GM12878 (cell line): ENCODE results near the gene ADAMTS6. TPM values are rescaled to one million over a fixed set of nuclear protein-coding genes. Genes with fewer than 3 reads are reported as not detected.
A peak's percentile ranks its signal among the peaks of the same experiment; 100 is the strongest.

Experiments
- ATAC-seq: fragments of 200-7000 bp; cut with Tn5 transposase; 3 replicates; pipeline ENCODE4 v1.9.1; 2020; ENCODE audit warnings: mild to moderate bottlenecking, moderate library complexity
- BruUV-seq: library from RNA; stranded (reverse); fragments of 400-500 nt; replicated peaks from 2 replicates; lab custom pipeline; 2021; lab: Mats Ljungman, UMichigan
- CTCF ChIA-PET: fragments of 300-600 bp; sonication (Branson Sonifier 250); formaldehyde crosslinking; extraction: SDS; loops from one replicate; lab custom pipeline; 2021; ENCODE audit warnings: inconsistent platforms; lab: Yijun Ruan, JAX
- POLR2A ChIA-PET: fragments of 350-600 bp; formaldehyde crosslinking; extraction: SDS; loops from one replicate; lab custom pipeline; 2021; ENCODE audit warnings: inconsistent platforms; lab: Charles Lee
- RAD21 ChIA-PET: fragments of 300-600 bp; sonication (Branson Sonifier 250); formaldehyde crosslinking; loops from one replicate; lab custom pipeline; 2023; ENCODE audit warnings: antibody characterized with exemption; ENCODE audit not compliant: unreplicated experiment; lab: Charles Lee
- SMC1A ChIA-PET: fragments of 300-600 bp; sonication (Branson Sonifier 250); formaldehyde crosslinking; loops from one replicate; lab custom pipeline; 2023; ENCODE audit not compliant: unreplicated experiment, uncharacterized antibody; lab: Charles Lee
- DNase-seq: peaks from one replicate; pipeline ENCODE4 v3.0.0-alpha.2; 2011; ENCODE audit warnings: low read depth, low spot score
- FAIRE-seq: peaks from 3 replicates; lab custom pipeline; 2011; peaks lifted over from hg19 to GRCh38; lab: Jason Lieb, UNC
- H2AFZ ChIP-seq: 2 replicates; pipeline ENCODE4 v1.6.0; 2011; ENCODE audit warnings: low read depth, low read length, control low read depth; ENCODE audit not compliant: control insufficient read depth
- H3K27ac ChIP-seq: 2 replicates; pipeline ENCODE4 v1.5.1; 2011; ENCODE audit warnings: control low read depth; ENCODE audit not compliant: control insufficient read depth, insufficient read depth
- H3K27me3 ChIP-seq, 2 experiments: replicated peaks in 1 of 2; 2 replicates each; pipeline versions ENCODE4 v1.6.0 to v1.6.1; 2011; ENCODE audit warnings: low read length in 1 of 2; ENCODE audit not compliant: control insufficient read depth in 2 of 2, insufficient read depth in 2 of 2
- H3K36me3 ChIP-seq, 2 experiments: 2 replicates each; pipeline ENCODE4 v1.5.1; 2011; ENCODE audit warnings: low read length in 1 of 2; ENCODE audit not compliant: control insufficient read depth in 2 of 2, insufficient read depth in 2 of 2
- H3K4me1 ChIP-seq: 2 replicates; pipeline ENCODE4 v1.6.1; 2011; ENCODE audit warnings: mild to moderate bottlenecking, low read length, moderate library complexity, mixed read lengths; ENCODE audit not compliant: control insufficient read depth, insufficient read depth
- H3K4me2 ChIP-seq: 2 replicates; pipeline ENCODE4 v1.6.0; 2011; ENCODE audit warnings: control low read depth; ENCODE audit not compliant: control insufficient read depth, insufficient read depth
- H3K4me3 ChIP-seq: fragments of 200-600 bp; sonication (generic); 2 replicates; pipeline ENCODE4 v1.5.1; 2016
- H3K79me2 ChIP-seq: 2 replicates; pipeline ENCODE4 v1.6.0; 2011; ENCODE audit warnings: low read length; ENCODE audit not compliant: control insufficient read depth, insufficient read depth
- H3K9ac ChIP-seq: 2 replicates; pipeline ENCODE4 v1.8.0; 2011; ENCODE audit warnings: low read length, control low read depth, mixed read lengths; ENCODE audit not compliant: control insufficient read depth, insufficient read depth
- H3K9me3 ChIP-seq: replicated peaks from 3 replicates; pipeline ENCODE4 v1.5.1; 2011; ENCODE audit warnings: mild to moderate bottlenecking, low read length; ENCODE audit not compliant: control insufficient read depth, insufficient read depth
- H4K20me1 ChIP-seq: 2 replicates; pipeline ENCODE4 v1.6.0; 2011; ENCODE audit not compliant: control insufficient read depth, insufficient read depth
- ASH2L ChIP-seq: fragments of 300-600, 200-600 bp; sonication (generic); IDR thresholded peaks from 2 replicates; pipeline ENCODE4 v1.6.1; 2017; ENCODE audit warnings: low read depth, mild to moderate bottlenecking, borderline replicate concordance
- BHLHE40 ChIP-seq, 2 experiments: fragments of 450-650 bp in 1 of 2; IDR thresholded peaks; 2 replicates each; pipeline ENCODE4 v1.6.1; 2011 to 2017; ENCODE audit warnings: low read depth in 2 of 2, borderline replicate concordance in 1 of 2, improper control_type of control experiment in 1 of 2, low read length in 1 of 2, mild to moderate bottlenecking in 1 of 2
- CEBPB ChIP-seq, 2 experiments: fragments of 150-350 bp in 1 of 2; IDR thresholded peaks; 2 replicates each; pipeline ENCODE4 v1.6.1; 2012 to 2014; ENCODE audit warnings: low read depth in 2 of 2, low read length in 2 of 2, borderline replicate concordance in 1 of 2, inconsistent platforms in 1 of 2
- CHD2 ChIP-seq: IDR thresholded peaks from 2 replicates; pipeline ENCODE4 v1.6.1; 2011; ENCODE audit warnings: low read depth, low read length, improper control_type of control experiment, borderline replicate concordance
- EED ChIP-seq: sonication (generic); IDR thresholded peaks from 2 replicates; pipeline ENCODE4 v1.6.1; 2016; ENCODE audit warnings: antibody characterized with exemption, low read depth
- FOS ChIP-seq: IDR thresholded peaks from 3 replicates; pipeline ENCODE4 v1.6.1; 2011; ENCODE audit warnings: borderline replicate concordance; ENCODE audit not compliant: insufficient read length; ENCODE audit errors: extremely low read depth
- IKZF1 ChIP-seq: fragments of 450-650 bp; conservative IDR thresholded peaks from 2 replicates; pipeline ENCODE4 v1.6.1; 2017; ENCODE audit warnings: antibody characterized with exemption, mild to moderate bottlenecking
- IKZF2 ChIP-seq, 2 experiments: fragments of 450-650 bp; IDR thresholded peaks; 2 replicates each; pipeline ENCODE4 v1.6.1; 2017; ENCODE audit warnings: mild to moderate bottlenecking in 2 of 2, moderate library complexity in 2 of 2
- MTA3 ChIP-seq: IDR thresholded peaks from 2 replicates; pipeline ENCODE4 v1.6.1; 2012; ENCODE audit warnings: low read length, inconsistent platforms, borderline replicate concordance
- MXI1 ChIP-seq: fragments of 150-350 bp; IDR thresholded peaks from 2 replicates; pipeline ENCODE4 v1.6.1; 2011; ENCODE audit warnings: low read depth, mild to moderate bottlenecking, inconsistent platforms, low read length, improper control_type of control experiment
- NFIC ChIP-seq: IDR thresholded peaks from 2 replicates; pipeline ENCODE4 v1.6.1; 2012; ENCODE audit warnings: low read depth, mild to moderate bottlenecking, inconsistent platforms, low read length, moderate library complexity
- RB1 ChIP-seq: fragments of 450-650 bp; formaldehyde crosslinking; IDR thresholded peaks from 2 replicates; pipeline ENCODE4 v1.6.1; 2017; ENCODE audit warnings: mild to moderate bottlenecking, borderline replicate concordance
- RBBP5 ChIP-seq: fragments of 200-600 bp; sonication (generic); conservative IDR thresholded peaks from 2 replicates; pipeline ENCODE4 v1.6.1; 2016
- SPI1 ChIP-seq: IDR thresholded peaks from 2 replicates; pipeline ENCODE4 v1.6.1; 2011; ENCODE audit warnings: low read depth, mild to moderate bottlenecking, low read length, moderate library complexity, borderline replicate concordance; ENCODE audit not compliant: insufficient read depth
- SUPT20H ChIP-seq: IDR thresholded peaks from 2 replicates; pipeline ENCODE4 v1.6.1; 2011; ENCODE audit warnings: low read depth, mild to moderate bottlenecking, low read length, moderate library complexity, borderline replicate concordance; ENCODE audit not compliant: control insufficient read depth
- SUZ12 ChIP-seq: fragments of 200-600 bp; sonication (generic); IDR thresholded peaks from one replicate; pipeline ENCODE4 v1.6.1; 2018; ENCODE audit warnings: antibody characterized with exemption, mild to moderate bottlenecking; ENCODE audit not compliant: unreplicated experiment
- WRNIP1 ChIP-seq: IDR thresholded peaks from 2 replicates; pipeline ENCODE4 v1.6.1; 2011; ENCODE audit warnings: low read depth, low read length, improper control_type of control experiment, borderline replicate concordance
- ZNF274 ChIP-seq: IDR thresholded peaks from one replicate; pipeline ENCODE4 v1.8.0; 2011; ENCODE audit not compliant: insufficient read length, insufficient read depth
- ZNF622 ChIP-seq: fragments of 450-650 bp; IDR thresholded peaks from 2 replicates; pipeline ENCODE4 v1.6.1; 2017; ENCODE audit warnings: mild to moderate bottlenecking, inconsistent platforms
- ZZZ3 ChIP-seq: IDR thresholded peaks from 2 replicates; pipeline ENCODE4 v1.6.1; 2011; ENCODE audit warnings: low read depth; ENCODE audit not compliant: control insufficient read depth, insufficient read length
- WGBS: methylation state at CpG from one replicate; pipeline ENCODE4 v1.1.6; 2016; ENCODE audit warnings: low lambda C conversion rate; ENCODE audit not compliant: insufficient replicate concordance, insufficient coverage; ENCODE audit errors: missing lambda C conversion rate; 5-methylcytosine and 5-hydroxymethylcytosine counted together
- in situ Hi-C: fragments of 300-500 bp; cut with MboI; formaldehyde crosslinking; loops from 9 replicates; pipeline ENCODE4 v1.14.3; 2018; ENCODE audit warnings: mixed read lengths
- intact Hi-C: fragments of 100-400 bp; cut with micrococcal nuclease; formaldehyde crosslinking; loops from one replicate; pipeline ENCODE4 v1.14.2; 2022; ENCODE audit not compliant: unreplicated experiment
- polyA plus RNA-seq, 11 experiments: library from polyadenylated mRNA; depleted of rRNA in 4 of 11; unstranded in 6 of 11; stranded (reverse) in 5 of 11; fragments of >200 nt; fragmentation: Nextera tagmentation in 4 of 11; fragmentation: Illumina TruSeq in 1 of 11; extraction: Ambion mirVana in 4 of 11; extraction: Trizol in 1 of 11; gene quantifications; 1 replicate in 1 of 11; 2 replicates in 10 of 11; pipeline versions ENCODE4 v1.2.1 to v1.2.3, GENCODE V29; 2011 to 2016; ENCODE audit warnings: inconsistent platforms in 2 of 11, missing spikeins in 2 of 11, low read depth in 1 of 11
- total RNA-seq, 4 experiments: library from RNA; depleted of rRNA in 3 of 4; stranded (reverse); fragments of >200 nt in 3 of 4; fragmentation: Illumina TruSeq in 1 of 4; extraction: Trizol in 1 of 4; gene quantifications; 2 replicates each; pipeline versions ENCODE4 v1.2.1 to v1.2.3, GENCODE V29; 2013 to 2021
- TF ChIP-seq, protein P1 (sequence below): fragments of 450-650 bp; conservative IDR thresholded peaks from 2 replicates; pipeline ENCODE4 v1.6.1; 2017; ENCODE audit warnings: mild to moderate bottlenecking, moderate library complexity

Gene ADAMTS6
- total and polyA plus RNA-seq, 10 of the 15 experiments (the other 5 are each of a cell fraction or from before 2014, with no cell fraction given), result 1.1 to 12.3 (median 6.5) TPM

DNA sequence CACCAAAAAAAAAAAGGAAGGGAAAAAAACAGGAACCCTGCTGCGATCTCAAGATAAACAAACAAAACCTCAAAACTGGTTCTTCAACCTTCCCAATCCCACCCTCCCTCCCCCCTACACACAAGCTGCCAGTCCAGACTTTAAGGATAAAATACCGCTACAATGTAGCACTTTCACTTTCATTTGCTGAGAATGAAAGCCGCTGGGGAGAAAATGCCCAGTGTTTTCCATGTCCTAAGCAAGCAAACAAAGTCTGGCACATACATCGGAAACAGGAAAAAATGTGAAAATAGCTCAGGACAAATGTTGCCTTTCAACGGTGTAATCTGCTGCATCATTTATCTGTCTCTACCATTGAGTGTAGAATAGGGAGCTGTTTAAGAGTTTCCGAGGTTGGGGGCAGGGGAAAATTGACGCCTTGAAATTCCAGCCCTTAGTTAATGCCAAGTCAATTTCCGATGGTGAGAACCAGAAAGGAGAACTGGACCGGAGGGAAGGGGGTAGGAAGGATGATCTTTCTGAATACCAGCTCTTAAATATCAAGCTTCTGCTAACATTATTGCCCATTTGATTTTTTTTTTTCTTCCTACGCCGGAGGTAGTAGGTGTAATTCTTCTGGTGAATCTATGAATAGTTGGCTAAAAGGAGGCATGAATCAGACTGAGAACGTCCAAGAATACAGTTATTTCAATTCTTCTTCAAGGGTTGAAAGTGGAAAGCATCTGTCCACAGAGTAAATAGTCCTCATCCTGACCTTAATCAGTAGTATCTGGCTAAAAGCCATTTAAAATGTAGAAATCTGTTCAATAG, 1.2 kb upstream of the ADAMTS6 start:
- no TSS peak for BruUV-seq
- H3K9me3 ChIP-seq, result no peaks in the 10 kb centered on the region
- peak overlapping the region; percentile 78 for H3K27ac ChIP-seq
- under 1% methylated on average over 12 of the region's 12 CpGs for WGBS
- H3K4me1 ChIP-seq, result peaks cover 4% of the 10 kb centered on the region; the same call in 1 of the 2 replicates
- H3K4me2 ChIP-seq, result peak overlapping the region; percentile 99
- FAIRE-seq (peak; percentile 31), ATAC-seq (peak; percentile 21), DNase-seq (peak; percentile 17)
- H3K9ac ChIP-seq, result peak overlapping the region; percentile 74
- RAD21 ChIA-PET, result interaction anchor here (0.6 to 7.7 kb wide), 64 partner anchors 8 to 1305 kb away, joined by 3 to 168 read pairs (median 4); partner anchors contain the start of genes CENPK, NLN, PPWD1 and SGTB
- peak overlapping the region; percentile 79 for H3K4me3 ChIP-seq
- in situ Hi-C loops, result loop anchor here (5.0 to 10.0 kb wide), 3 partner anchors 511 to 848 kb away; no protein-coding TSS in a partner anchor
- intact Hi-C loops, result loop anchor here (1.0 to 10.0 kb wide), 9 partner anchors 58 to 848 kb away; no protein-coding TSS in a partner anchor
- 0 out of 2 replicates have a peak, but pooled peaks have one; percentile 48 for TF ChIP-seq MTA3
- no peak for TF ChIP-seq RB1
- TF ChIP-seq SUZ12, result no peak
- no peak for TF ChIP-seq CEBPB (IDR thresholded peaks at IDR 0.05; ENCODE audit: borderline replicate concordance in 1 of 2, low read depth in 2 of 2, low read length in 2 of 2)
- no peak for TF ChIP-seq CHD2
- TF ChIP-seq ZNF274, result no peak
- no peak for TF ChIP-seq SPI1
- TF ChIP-seq ZZZ3, result no peak
- TF ChIP-seq FOS, result no peak
- peak; percentile 98 for TF ChIP-seq RBBP5
- TF ChIP-seq WRNIP1, result no peak
- peak; percentile 99 for TF ChIP-seq ASH2L
- TF ChIP-seq EED, result peak; percentile 47; the same call in 1 of the 2 replicates
- TF ChIP-seq BHLHE40 (IDR thresholded peaks at IDR 0.05; ENCODE audit: borderline replicate concordance in 1 of 2, low read depth in 2 of 2, low read length in 1 of 2), result no peak
- TF ChIP-seq, protein P1, sequence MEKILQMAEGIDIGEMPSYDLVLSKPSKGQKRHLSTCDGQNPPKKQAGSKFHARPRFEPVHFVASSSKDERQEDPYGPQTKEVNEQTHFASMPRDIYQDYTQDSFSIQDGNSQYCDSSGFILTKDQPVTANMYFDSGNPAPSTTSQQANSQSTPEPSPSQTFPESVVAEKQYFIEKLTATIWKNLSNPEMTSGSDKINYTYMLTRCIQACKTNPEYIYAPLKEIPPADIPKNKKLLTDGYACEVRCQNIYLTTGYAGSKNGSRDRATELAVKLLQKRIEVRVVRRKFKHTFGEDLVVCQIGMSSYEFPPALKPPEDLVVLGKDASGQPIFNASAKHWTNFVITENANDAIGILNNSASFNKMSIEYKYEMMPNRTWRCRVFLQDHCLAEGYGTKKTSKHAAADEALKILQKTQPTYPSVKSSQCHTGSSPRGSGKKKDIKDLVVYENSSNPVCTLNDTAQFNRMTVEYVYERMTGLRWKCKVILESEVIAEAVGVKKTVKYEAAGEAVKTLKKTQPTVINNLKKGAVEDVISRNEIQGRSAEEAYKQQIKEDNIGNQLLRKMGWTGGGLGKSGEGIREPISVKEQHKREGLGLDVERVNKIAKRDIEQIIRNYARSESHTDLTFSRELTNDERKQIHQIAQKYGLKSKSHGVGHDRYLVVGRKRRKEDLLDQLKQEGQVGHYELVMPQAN, result no peak
- TF ChIP-seq MXI1, result no peak
- TF ChIP-seq SUPT20H, result no peak
- peak; percentile 52; the same call in 1 of the 2 replicates for TF ChIP-seq IKZF1
- TF ChIP-seq IKZF2 (IDR thresholded peaks at IDR 0.05), result peak; percentile 36 to 39; a peak in 2 of 4 replicates
- TF ChIP-seq NFIC, result peak; percentile 66
- TF ChIP-seq ZNF622, result no peak
- no peaks in the 10 kb centered on the region for H3K36me3 ChIP-seq
- H4K20me1 ChIP-seq, result no peaks in the 10 kb centered on the region
- no peaks in the 10 kb centered on the region for H3K27me3 ChIP-seq
- peaks cover 1% of the 10 kb centered on the region; the same call in 1 of the 2 replicates for H3K79me2 ChIP-seq
- POLR2A ChIA-PET, result interaction anchor here (0.8 to 2.1 kb wide), 12 partner anchors 288 to 671 kb away, joined by 3 to 7 read pairs (median 4); no protein-coding TSS in a partner anchor
- SMC1A ChIA-PET, result interaction anchor here (0.6 to 7.1 kb wide), 68 partner anchors 10 to 888 kb away, joined by 3 to 154 read pairs (median 4); partner anchors contain the start of genes CENPK and TRIM23
- CTCF ChIA-PET, result interaction anchor here (0.6 to 7.7 kb wide), 60 partner anchors 10 to 1254 kb away, joined by 3 to 192 read pairs (median 4); partner anchors contain the start of genes CENPK, CWC27, PPWD1 and SREK1IP1
- peak overlapping the region; percentile 94 for H2AFZ ChIP-seq
